Inflammatory macrophage treated with lipopolysaccharide for 4 hours (primary cell): ENCODE results near the gene CATSPER3.

Experiments
- DNase-seq: peaks from one replicate; pipeline ENCODE4 v3.0.0-alpha.2; 2020

Gene CATSPER3

GRCh38 chr5:135046661-135047346, 79.1 kb downstream of the CATSPER3 start:
- DNase-seq: no peak

GRCh38 chr5:135047347-135047695, 79.6 kb downstream of the CATSPER3 start:
- no peak for DNase-seq

GRCh38 chr5:135048286-135048685, 80.6 kb downstream of the CATSPER3 start:
- no peak for DNase-seq

GRCh38 chr5:135048930-135049329, 81.2 kb downstream of the CATSPER3 start:
- no peak for DNase-seq

GRCh38 chr5:135050244-135050767, 82.6 kb downstream of the CATSPER3 start:
- no peak for DNase-seq

- DNase-seq: no peak
These were observed 83.7 kb downstream of the CATSPER3 start for GRCh38 chr5:135051399-135051798.

GRCh38 chr5:135051872-135052271, 84.2 kb downstream of the CATSPER3 start:
- no peak for DNase-seq

- no peak for DNase-seq
These were observed 84.9 kb downstream of the CATSPER3 start for GRCh38 chr5:135052511-135053145.

GRCh38 chr5:135053278-135053677, 85.6 kb downstream of the CATSPER3 start:
- DNase-seq: no peak

GRCh38 chr5:135053989-135054388, 86.3 kb downstream of the CATSPER3 start:
- no peak for DNase-seq

GRCh38 chr5:135054546-135054945, 86.8 kb downstream of the CATSPER3 start:
- DNase-seq: no peak

- no peak for DNase-seq
These were observed 87.7 kb downstream of the CATSPER3 start for GRCh38 chr5:135055396-135055795.

GRCh38 chr5:135056316-135057030, 88.8 kb downstream of the CATSPER3 start:
- no peak for DNase-seq

GRCh38 chr5:135057233-135057632, 89.5 kb downstream of the CATSPER3 start:
- DNase-seq: no peak

- DNase-seq: no peak
These were observed 90.6 kb downstream of the CATSPER3 start for GRCh38 chr5:135058331-135058732.

- peak; percentile 6 for DNase-seq
These were observed 91.6 kb downstream of the CATSPER3 start for GRCh38 chr5:135059000-135059923.

GRCh38 chr5:135060021-135060420, 92.3 kb downstream of the CATSPER3 start:
- no peak for DNase-seq

- no peak for DNase-seq
These were observed 93.3 kb downstream of the CATSPER3 start for GRCh38 chr5:135061001-135061400.
